HL-60 (cell line): ENCODE data around the gene SOSTDC1.

Experiments used
- CTCF ChIP-seq: IDR thresholded peaks from one replicate; pipeline ENCODE4 v1.5.1; 2011; ENCODE audit warnings: low read length, control low read depth, inconsistent platforms; ENCODE audit not compliant: insufficient read depth
- POLR2AphosphoS5 ChIP-seq: IDR thresholded peaks from 2 replicates; pipeline ENCODE4 v1.6.1; 2012; ENCODE audit warnings: low read depth
- SPI1 ChIP-seq: IDR thresholded peaks from 2 replicates; pipeline ENCODE4 v1.6.1; 2012; ENCODE audit warnings: low read depth, mild to moderate bottlenecking, borderline replicate concordance
- TF ChIP-seq, protein P1 (sequence below): IDR thresholded peaks from 2 replicates; pipeline ENCODE4 v1.6.1; 2012; ENCODE audit warnings: low read depth; ENCODE audit not compliant: insufficient replicate concordance

DNA sequence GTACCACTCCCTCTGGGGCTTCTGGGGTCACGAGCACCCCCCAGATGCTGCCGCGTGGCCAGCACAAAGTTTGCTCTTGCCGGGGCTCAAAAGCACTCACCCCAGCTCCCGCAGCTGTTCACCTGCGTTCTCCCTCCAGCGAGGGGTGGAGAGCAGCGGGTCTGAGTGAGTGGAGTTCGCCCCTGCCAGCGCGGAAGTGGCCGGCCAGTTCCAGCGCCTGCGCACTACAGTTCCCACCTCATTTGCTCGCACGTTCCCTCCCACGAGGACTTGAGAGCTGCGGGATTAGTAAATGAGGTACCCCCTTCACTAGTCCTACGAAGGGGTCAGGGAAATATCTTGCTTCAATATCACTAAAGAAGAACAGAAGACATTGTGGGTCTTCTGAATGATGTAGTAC lies 36.8 kb upstream of the SOSTDC1 start:
- TF ChIP-seq CTCF (no peak), SPI1 (no peak), POLR2AphosphoS5 (no peak)
- TF ChIP-seq, protein P1, sequence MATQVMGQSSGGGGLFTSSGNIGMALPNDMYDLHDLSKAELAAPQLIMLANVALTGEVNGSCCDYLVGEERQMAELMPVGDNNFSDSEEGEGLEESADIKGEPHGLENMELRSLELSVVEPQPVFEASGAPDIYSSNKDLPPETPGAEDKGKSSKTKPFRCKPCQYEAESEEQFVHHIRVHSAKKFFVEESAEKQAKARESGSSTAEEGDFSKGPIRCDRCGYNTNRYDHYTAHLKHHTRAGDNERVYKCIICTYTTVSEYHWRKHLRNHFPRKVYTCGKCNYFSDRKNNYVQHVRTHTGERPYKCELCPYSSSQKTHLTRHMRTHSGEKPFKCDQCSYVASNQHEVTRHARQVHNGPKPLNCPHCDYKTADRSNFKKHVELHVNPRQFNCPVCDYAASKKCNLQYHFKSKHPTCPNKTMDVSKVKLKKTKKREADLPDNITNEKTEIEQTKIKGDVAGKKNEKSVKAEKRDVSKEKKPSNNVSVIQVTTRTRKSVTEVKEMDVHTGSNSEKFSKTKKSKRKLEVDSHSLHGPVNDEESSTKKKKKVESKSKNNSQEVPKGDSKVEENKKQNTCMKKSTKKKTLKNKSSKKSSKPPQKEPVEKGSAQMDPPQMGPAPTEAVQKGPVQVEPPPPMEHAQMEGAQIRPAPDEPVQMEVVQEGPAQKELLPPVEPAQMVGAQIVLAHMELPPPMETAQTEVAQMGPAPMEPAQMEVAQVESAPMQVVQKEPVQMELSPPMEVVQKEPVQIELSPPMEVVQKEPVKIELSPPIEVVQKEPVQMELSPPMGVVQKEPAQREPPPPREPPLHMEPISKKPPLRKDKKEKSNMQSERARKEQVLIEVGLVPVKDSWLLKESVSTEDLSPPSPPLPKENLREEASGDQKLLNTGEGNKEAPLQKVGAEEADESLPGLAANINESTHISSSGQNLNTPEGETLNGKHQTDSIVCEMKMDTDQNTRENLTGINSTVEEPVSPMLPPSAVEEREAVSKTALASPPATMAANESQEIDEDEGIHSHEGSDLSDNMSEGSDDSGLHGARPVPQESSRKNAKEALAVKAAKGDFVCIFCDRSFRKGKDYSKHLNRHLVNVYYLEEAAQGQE, result no peak
